ENCODE measurements around the gene NMU.

- no peak for TF ChIP-seq EZH2 (IDR thresholded peaks at IDR 0.05; ENCODE audit: borderline replicate concordance, low read length)
- no peak for TF ChIP-seq CTCF (IDR thresholded peaks at IDR 0.05; ENCODE audit: low read length)
Observed at GRCh38 chr4:55684276-55684675, 48.2 kb upstream of the NMU start.

Data from OCI-LY1 (cell line).